ENCODE data around the gene ANK3.

DNA sequence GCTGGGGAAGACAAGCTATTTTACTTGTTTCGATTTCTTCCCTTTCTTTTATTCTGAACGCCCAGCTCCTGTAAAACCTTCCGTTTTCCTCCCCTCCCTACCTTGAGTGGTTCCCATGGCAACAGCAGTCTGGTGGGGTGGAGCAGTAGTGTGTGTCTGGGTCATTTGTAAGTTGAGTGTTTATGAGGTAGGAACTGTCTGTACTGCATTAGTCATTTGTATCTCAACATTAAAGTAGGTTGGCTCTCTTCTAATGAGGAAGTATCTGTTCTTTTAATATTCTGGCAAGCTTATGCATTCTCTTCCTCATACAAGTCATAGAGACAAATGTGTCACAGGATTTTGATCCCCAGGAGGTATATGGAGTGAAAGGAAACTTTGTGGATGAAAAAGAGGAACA lies 398.0 kb downstream of the ANK3 start:
- no peak for TF ChIP-seq EZH2 (IDR thresholded peaks at IDR 0.05; ENCODE audit: insufficient read depth, poor library complexity, severe bottlenecking)
- no peak for TF ChIP-seq EZH2phosphoT487 (IDR thresholded peaks at IDR 0.05; ENCODE audit: insufficient read depth, low read depth)
